H54 (cell line): Measurements from ENCODE around the gene TAF1A.
A peak's percentile ranks its signal among the peaks of the same experiment; 100 is the strongest.
"Not testable (repeated sequence)": the region's sequence is repeated elsewhere in the genome, so short reads cannot be mapped to it uniquely, and the experiment has no call there.

Source experiments
- DNase-seq: peaks from one replicate; pipeline ENCODE4 v3.0.0; 2011; ENCODE audit warnings: low spot score, mixed read lengths; ENCODE audit not compliant: insufficient read length
- FAIRE-seq: peaks from 3 replicates; lab custom pipeline; 2011; peaks lifted over from hg19 to GRCh38; lab: Jason Lieb, UNC
- POLR2A ChIP-seq: IDR thresholded peaks from 2 replicates; pipeline ENCODE4 v1.6.1; 2011; ENCODE audit warnings: low read depth, mild to moderate bottlenecking, low read length

TAF1A gene

DNA sequence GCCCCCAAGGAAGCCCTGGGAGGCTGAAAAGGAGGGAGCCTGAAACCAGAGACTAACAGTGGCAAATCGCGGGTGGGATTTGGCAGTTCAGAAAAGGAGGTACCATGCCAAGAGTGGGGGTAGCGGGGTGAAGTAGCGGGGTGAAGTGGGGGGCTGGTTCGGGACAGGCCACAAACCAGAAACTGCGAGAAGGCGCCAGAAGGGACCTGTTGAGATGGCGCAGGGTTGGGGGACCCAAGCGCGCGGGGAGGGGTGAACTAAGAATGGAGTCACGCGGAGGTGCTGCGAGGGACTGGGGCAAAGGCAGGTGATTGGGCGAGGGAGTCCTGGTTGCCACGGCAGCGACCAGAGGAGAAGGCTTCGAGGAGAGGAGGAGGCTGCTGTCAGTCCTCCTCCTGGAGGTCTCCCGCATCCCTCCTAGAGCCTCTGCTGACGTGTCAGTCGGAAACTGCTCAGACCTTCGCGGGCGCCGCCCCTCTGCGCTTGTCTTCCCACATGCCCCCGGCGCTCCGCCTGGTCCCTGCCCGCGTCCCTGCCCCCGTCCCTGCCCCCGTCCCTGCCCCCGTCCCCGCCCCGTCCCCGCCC, 27.7 kb upstream of the TAF1A start:
- FAIRE-seq (peak; percentile 66), DNase-seq (peak; percentile 93)
- TF ChIP-seq POLR2A = peak; percentile 62; the same call in 1 of the 2 replicates

DNA sequence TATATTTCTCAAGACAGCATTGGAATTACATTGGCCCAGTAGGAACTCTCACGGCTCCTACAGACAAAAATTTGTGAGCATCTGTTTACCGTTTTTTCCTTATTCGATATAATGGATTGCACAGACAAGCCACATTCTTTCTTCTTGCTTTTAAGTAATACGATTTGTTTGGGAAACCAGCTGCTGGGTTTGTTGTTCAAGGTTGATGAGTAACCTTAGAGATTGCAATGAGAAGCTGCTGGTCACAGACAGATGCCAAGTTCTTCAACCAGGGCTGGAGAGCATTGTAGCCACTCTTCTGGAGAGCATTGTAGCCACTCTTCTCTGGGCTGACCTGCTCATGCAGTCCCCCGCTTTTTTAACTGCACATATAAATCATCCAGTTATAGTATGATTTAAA, 26.8 kb upstream of the TAF1A start:
- DNase-seq = no peak
- TF ChIP-seq POLR2A = no peak
- FAIRE-seq = no peak

DNA sequence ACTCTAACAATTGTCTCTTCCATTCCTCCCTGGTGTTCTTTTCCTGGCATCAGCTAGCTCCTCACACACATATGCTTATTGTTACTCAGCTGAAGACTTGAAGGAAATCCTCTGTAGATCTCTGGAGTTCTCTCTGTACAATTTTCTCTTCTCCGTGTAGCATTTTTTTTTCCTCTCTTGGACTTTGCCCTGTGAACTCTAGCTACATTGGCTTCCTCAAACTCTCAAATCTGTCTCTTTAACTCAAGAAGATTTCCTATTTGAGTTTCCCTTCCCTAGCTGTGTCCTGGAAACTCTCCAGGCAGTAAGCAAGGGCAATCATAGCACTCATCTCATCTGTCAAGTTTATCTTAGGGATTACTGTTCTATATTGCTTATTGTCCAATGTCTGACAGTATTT, 23.9 kb upstream of the TAF1A start:
- TF ChIP-seq POLR2A = no peak
- DNase-seq = no peak
- no peak for FAIRE-seq

DNA sequence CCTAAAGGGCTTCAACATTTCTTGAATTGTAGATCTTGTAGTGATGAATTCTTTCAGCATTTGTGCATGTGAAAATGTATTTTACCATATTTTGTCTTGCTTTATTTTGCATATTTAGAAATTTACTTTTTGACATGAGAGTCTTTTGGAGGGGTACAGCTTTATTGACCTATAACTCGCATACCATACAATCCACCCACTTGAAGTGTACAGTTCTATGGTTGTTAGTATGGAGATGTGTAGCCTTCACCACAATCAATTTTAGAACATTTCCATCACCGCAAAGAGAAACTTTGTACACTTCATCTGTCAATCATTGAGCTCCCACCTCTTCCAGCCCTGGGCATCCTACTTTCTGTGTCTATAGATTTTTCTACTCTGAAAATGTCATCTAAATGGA, 21.0 kb upstream of the TAF1A start:
- no peak for TF ChIP-seq POLR2A

DNA sequence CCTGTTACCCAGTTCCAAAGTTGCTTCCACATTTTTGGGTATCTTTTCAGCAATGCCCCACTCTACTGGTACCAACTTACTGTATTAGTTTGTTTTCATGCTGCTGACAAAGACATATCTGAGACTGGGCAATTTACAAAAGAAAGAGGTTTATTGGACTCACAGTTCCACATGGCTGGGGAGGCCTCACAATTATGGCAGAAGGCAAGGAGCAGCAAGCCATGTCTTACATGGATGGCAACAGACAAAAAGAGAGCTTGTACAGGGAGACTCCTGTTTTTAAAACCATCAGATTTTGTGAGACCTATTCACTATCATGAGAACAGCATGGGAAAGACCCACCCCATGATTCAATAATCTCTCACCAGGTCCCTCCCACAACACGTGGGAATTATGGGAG, 19.4 kb upstream of the TAF1A start:
- FAIRE-seq, DNase-seq: not testable (repeated sequence)

More for the DNA sequence above, 21.0 kb upstream of the TAF1A start:
- no peak for DNase-seq
- FAIRE-seq = no peak

DNA sequence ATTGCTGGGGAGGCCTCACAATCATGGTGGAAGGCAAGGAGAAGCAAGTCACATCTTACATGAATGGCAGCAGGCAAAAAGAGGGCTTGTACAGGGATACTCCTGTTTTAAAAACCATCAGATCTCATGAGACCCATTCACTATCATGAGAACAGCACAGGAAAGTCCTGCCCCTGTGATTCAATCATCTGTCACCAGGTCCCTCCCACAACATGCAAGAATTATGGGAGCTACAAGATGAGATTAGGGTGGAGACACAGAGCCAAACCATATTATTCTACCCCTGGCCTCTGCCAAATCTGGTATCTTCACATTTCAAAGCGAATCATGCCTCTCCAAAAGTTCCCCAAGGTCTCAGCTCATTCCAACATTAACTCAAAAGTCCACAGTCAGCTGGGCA, 17.0 kb upstream of the TAF1A start:
- no peak for TF ChIP-seq POLR2A
- DNase-seq = no peak
- FAIRE-seq = no peak

DNA sequence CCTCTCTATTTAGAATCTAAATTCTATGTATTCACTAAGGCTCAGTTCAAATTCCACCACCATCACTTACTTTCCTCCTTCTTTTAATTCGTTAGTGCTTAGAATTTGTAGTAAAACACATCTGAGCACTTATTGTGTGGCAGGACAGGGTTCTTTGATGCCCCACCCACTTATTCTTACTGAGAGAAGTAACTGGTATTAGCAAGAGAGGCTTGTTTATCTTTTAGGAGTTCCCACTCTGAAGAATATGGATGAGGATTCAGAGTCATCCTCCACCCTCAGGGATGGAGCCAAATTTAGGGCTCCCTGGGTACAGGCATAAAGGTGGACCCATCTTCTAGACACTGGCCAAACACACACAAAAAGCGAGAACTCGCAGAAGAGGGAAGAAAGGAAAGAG, 11.5 kb upstream of the TAF1A start:
- peak; percentile 15 for FAIRE-seq
- no peak for DNase-seq
- no peak for TF ChIP-seq POLR2A

DNA sequence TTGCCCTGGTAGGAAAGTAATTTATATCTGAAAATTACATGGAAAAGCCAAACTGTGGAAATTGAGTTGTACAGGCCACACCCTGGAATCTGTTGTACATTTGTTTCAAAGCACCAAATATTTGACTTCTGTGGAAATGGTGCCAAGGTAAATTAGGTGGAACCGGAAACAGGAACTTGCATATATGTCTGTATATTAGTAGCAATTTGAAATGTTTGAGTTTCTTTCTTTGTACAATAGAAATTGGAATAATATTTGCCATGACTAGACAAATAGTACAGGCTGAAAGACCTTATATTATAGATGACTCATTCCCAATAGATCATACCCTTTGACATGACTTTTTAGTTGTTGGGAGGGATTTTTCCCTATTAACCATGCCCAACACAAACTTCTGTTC, 10.5 kb upstream of the TAF1A start:
- TF ChIP-seq POLR2A = no peak
- FAIRE-seq (peak; percentile 30), DNase-seq (no peak)

DNA sequence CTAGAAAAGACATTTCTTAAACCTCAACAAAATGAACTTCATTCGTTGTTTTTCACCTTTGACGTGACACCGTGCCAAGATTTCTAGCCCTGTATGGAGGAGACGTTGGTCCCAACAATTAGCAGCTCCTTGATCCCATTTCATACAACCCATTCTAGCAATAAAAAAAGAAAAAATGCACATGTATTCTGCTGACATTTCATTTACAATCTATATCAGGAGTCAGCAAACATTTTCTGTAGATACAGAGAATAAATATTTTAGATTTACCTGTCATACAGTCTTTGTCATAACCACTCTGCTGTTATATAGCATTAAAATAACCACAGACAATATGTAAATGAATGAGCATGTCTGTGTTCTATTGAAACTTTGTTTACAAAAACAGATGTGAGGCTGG, 7.0 kb upstream of the TAF1A start:
- TF ChIP-seq POLR2A = no peak
- FAIRE-seq (no peak), DNase-seq (no peak)

DNA sequence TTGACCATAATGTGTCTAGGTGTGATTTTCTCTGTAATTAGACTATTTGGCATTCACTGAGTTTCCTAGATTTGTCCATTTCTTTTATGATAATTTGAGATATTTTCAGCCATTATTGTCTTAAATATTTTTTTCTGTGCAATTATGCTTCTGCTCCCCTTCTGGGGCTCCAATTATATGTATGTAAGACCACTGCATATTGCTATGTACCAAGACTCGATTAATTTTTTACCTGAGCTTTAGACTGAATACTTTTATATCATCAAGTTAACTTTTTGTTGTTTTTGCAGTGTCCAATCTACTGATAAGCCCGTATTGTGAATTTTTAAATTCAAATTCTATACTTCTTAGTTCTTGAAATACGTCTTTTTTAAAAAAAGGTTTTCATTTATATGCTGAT, 5.1 kb upstream of the TAF1A start:
- no peak for DNase-seq
- no peak for FAIRE-seq
- TF ChIP-seq POLR2A = no peak

DNA sequence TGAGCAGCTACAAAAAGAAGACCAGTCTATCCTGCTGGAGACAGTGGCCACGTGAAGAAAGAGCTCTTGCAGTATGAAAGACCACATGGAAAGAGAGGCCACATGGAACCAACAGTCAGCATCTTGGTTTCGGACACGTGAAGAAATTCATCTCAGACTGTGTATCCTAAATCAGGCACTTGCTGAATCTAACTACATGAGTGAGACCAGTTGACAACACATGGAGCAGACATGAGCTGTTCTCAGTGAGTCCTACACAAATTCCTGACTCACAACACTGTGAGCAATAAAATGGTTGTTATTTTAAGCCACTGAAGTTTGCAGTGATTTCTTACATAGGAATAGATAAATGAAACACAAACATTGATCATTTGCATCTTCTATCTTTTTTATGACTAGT, 2.4 kb upstream of the TAF1A start:
- FAIRE-seq = peak; percentile 73
- TF ChIP-seq POLR2A = no peak
- peak; percentile 23 for DNase-seq

DNA sequence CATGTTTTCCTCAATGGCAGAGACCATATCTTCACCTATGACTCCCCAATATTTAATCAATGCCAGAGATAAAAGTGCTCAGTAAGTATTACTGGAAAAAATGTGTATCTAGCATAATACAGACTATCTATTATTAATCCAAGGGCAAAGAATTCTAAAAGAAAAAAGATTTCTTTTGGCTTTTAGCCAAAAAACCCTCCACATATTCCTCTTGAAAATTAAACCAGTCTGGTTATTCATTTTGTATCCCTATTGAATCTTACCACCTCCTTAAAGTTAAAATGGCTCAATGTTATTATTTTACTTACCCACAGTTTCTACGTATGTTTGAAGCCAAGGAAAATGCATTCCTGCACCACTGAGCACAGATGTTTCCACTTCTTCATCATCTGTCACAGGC, 1.6 kb downstream of the TAF1A start:
- TF ChIP-seq POLR2A = no peak
- FAIRE-seq = no peak
- no peak for DNase-seq

DNA sequence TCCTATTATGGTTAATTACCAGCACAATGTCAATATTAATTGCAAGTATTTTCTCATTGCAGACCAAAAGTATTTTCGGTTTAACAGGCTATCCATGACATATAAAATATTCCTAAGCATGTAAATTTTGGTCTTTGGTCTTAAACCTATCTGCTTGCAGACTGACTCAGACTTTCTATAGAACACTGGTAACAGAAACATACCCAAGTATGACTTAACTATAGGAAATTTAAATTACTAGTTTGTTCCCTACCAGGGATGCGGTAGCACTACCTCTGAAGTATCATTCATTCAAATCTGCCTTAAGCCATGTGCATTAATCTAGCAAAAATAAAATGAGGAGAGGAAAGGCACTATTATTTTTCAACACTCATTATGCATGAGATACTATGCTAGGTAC, 2.9 kb downstream of the TAF1A start:
- DNase-seq (no peak), FAIRE-seq (no peak)
- TF ChIP-seq POLR2A = no peak

DNA sequence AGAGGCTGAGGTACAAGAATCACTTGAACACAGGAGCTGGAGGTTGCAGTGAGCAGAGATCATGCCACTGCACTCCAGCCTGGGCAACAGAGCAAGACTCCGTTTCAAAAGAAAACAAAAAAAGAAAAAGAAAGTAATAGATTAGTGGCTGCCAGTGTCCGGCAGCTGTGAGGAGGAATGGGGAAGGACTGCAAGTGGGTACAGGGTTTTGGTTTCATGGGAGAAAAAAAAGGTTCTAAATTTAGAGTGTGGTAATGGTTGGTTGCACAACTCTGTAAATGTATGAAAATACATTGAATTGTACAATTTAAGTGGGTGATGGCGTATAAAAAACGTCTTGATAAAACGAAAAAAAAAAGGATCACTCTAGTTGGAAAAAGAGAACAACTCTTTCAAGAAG, 6.7 kb downstream of the TAF1A start:
- no peak for TF ChIP-seq POLR2A
- no peak for FAIRE-seq
- no peak for DNase-seq

DNA sequence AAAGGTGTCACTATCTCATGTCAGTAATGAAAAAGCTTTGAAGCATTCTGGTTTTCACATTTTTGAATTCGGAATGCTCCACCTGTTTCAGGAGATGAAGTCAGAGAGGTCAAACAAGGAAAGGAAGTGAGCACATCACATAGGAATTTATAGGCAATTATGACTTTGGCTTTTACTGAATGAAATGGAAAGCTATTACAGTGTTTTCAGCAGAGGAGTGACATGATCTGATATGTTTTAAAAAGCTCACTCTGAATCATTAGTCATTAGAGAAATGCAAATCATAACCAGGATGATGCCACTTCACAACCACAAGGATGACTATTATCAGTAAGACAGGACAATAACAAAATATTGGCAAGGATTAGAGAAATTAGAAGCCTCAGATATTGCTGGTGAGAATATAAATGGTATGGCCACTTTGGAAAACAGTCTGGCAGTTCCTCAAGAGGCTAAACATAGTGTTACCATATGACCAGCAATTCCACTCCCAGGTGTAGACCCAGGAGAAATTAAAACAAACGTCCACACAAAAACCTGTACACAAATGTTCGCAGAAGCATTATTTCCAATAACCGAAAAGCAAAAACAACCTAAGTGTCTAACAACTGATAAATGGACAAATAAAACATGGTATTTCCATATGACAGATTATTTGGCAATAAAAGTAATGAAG, 7.5 kb downstream of the TAF1A start:
- FAIRE-seq (peak; percentile 93), DNase-seq (peak; percentile 12)
- TF ChIP-seq POLR2A = no peak
